H1 (cell line): ENCODE data around the gene PPP1CA. TPM values are rescaled to one million over a fixed set of nuclear protein-coding genes. Genes with fewer than 3 reads are reported as not detected.

ENCODE experiments used
- BACH1 ChIP-seq: IDR thresholded peaks from 2 replicates; pipeline ENCODE4 v1.6.1; 2012; ENCODE audit warnings: low read length, improper control_type of control experiment
- polyA plus RNA-seq, 7 experiments: library from polyadenylated mRNA; depleted of rRNA in 3 of 7; stranded (reverse) in 5 of 7; unstranded in 2 of 7; fragments of >200 nt in 5 of 7; fragments of 200-250 nt in 2 of 7; gene quantifications; 1 replicate in 5 of 7; 2 replicates in 1 of 7; 4 replicates in 1 of 7; pipeline versions ENCODE4 v1.2.1 to v1.2.3, GENCODE V29; 2011 to 2013; ENCODE audit warnings: missing spikeins in 2 of 7, mixed read lengths in 2 of 7
- total RNA-seq: library from RNA; stranded (reverse); fragmentation: NEBNext Ultra II Directional; extraction: Animal tissue kit (Norgen Biotek cat#: 25700); gene quantifications from 2 replicates; pipeline ENCODE4 v1.2.1, GENCODE V29; 2021

PPP1CA gene
- total and polyA plus RNA-seq, 2 of the 8 experiments (the other 6 are each of a cell fraction or from before 2014, with no cell fraction given): 198 to 359 TPM

DNA sequence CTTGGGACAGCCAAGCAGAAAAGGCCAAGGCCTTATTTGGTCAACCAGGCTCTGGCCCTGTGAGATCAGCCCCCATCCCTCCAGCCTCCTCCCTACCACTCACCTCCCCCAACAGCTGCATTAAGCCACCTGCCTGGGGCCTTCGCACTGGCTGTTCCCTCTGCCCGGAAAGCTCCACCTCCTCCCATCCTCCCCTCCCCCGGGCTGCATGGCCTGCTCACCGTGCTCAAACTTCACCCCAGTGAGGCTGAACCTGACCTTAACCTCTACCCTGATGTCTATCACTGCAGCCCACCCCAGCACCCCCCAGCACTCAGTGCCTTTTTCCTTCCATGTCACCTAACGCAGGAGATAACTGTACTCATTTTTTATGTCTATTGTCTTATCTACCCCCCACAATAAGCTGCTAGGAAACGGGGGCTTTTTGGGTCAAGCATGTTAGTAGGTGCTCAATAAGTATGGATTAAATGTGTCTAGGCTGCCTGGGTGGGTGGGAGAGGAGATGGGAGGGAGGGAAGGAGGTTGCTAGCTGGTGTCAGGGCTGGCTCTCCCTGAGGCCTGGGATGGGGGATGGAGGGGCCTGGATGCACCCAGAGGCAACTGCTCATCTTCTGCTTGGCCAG, 34.9 kb upstream of the PPP1CA start (continued):
- TF ChIP-seq BACH1: no peak
